GM19452 (cell line): Measurements from ENCODE around the gene TJP1.
"Not testable (repeated sequence)": the region's sequence is repeated elsewhere in the genome, so short reads cannot be mapped to it uniquely, and the experiment has no call there.

Experiments
- ATAC-seq: cut with Tn5 transposase; IDR thresholded peaks from one replicate; pipeline ENCODE4 v1.9.1; 2021; ENCODE audit not compliant: unreplicated experiment

TJP1 gene

DNA sequence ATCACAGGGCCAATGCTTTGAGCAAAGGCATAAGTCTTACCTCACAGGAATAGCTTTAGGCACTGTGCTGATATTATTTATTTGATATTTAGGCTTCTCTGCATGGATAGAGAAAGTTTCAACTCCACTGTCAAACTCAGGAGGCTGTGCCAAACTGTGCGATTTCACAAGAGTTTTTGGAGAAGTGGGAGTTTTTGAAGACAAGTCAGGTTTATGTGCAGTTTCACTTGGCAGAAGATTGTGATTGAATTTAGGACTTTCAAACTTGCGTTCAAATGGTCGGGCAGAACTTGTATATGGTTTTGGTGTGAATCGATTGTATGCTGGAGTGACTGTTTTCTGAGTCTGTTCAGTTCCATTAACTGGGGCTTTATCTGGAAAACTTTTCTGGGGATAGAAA lies 113.7 kb downstream of the TJP1 start:
- no peak for ATAC-seq

- no peak for ATAC-seq
Measured at GRCh38 chr15:29704950-29705597, 117.2 kb downstream of the TJP1 start.

GRCh38 chr15:29701151-29701550 lies 121.1 kb downstream of the TJP1 start:
- no peak for ATAC-seq

- ATAC-seq: no peak
Measured at GRCh38 chr15:29700296-29700695, 122.0 kb downstream of the TJP1 start.

- no peak for ATAC-seq
Measured at GRCh38 chr15:29699791-29700190, 122.5 kb downstream of the TJP1 start.

DNA sequence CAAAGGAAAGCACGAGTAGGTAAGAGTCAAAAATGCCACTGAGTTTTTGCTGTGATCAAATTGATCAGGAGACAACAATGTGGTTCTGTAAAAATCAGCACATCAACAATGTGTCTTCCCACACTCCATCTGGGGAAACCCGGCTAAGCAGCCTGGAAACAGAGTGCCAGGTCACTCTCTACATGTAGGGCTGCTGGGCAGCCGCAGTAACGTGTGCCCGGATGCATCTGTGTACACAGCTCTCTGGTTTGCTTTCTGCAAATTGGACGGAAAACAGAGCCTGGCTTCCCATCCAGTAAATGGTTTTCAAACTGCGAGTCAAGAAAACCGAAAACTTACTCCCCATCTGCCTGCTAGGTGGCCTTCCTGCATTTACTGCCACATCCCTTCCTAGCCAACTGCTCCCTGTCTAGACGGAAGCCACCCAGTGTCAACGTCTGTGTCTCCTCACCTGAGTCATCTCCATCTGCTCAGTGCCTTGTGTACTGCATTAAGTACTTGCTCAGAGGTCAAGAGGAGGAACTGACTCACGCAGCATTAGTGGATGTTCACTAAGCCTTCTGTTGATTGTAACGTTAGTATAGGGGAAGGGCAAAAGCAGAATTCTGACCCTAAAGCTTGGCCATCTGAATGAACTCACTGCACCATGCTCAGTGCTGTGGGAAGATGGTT lies 124.1 kb downstream of the TJP1 start:
- no peak for ATAC-seq

- ATAC-seq: no peak
Measured at GRCh38 chr15:29696950-29697738, 125.1 kb downstream of the TJP1 start.

- ATAC-seq: not testable (repeated sequence)
Measured at GRCh38 chr15:29696506-29696905, 125.8 kb downstream of the TJP1 start.

DNA sequence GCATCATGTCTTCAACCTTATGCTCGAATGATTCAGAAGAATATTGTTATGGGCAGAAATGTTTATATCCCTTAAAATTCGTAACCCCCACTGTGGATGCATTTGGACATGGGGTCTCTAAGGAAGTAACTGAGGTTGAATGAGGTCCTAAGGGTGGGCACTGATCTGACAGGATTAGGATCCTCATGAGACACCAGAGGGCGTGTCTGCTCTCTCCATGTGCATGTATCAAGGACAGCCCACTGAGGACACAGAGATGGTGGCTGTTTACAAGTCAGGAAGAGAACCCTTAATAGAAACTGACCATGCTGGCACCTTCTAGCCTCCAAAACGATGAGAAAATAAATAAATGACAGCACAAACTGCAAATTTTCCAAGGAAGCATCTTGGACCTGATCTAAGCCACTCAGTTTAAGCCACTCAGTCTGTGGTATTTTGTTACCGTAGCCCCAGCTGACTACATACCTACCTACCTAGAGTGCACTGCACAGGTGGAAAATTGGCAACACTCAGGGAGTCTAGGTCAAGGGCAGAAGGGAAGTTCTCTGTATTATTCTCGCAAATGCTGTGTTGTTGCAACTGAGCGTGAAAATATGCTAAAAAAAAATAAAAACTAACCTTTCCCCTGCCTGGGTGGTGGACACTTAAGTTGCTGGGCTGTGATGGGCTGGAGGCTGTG lies 126.6 kb downstream of the TJP1 start:
- no peak for ATAC-seq

- no peak for ATAC-seq
Measured at GRCh38 chr15:29693225-29693624, 129.0 kb downstream of the TJP1 start.

DNA sequence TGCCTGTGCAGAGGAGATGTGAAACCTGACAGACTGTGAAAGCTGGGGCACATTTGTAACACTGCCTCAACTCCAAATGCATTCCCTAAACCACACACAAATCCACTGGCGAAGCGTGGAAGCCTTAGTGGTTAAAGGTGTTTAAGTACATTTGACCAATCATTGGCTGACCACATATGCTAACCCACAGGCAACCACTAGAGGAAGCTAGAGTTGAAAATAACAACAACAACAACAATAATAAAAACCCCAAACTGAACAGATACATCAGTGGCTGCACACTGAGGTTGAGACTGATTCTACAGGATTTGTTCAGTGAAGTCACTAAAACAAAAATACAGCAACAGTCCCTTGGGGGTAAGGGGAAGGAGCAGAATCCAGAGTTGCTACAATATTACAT lies 129.7 kb downstream of the TJP1 start:
- no peak for ATAC-seq

DNA sequence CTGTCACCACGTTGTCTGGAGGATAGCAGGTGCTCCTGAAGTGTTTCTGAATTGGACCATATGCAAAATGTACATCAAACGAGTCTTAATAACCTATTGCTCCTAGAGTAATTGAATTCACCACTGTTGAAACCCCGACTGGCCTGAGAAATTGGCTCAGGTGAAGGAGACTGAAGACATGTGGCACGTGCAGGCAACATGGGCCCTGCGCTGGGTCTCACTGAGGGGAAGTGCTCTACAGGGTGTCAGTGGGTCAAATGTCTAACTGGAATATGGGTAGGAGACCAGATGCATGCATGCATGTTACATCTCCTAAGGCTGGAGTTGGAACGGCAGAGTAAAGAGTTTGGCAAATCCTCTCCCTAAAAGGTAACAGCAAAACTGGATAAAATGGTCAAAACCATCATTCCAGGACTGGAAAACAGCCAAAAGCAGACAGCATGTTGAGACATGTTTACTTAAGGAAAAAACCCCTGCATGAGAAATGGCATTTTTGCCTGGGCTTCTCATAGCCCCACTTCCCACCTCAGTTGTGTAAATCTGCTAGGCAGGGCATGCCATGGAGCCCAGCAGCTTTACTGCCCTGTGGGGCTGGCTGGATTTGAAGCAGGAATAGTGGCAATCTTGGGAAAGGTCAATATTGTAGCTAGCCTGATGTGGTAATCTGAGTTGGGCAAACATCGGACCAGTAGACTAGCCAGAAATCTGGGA lies 131.3 kb downstream of the TJP1 start:
- no peak for ATAC-seq

DNA sequence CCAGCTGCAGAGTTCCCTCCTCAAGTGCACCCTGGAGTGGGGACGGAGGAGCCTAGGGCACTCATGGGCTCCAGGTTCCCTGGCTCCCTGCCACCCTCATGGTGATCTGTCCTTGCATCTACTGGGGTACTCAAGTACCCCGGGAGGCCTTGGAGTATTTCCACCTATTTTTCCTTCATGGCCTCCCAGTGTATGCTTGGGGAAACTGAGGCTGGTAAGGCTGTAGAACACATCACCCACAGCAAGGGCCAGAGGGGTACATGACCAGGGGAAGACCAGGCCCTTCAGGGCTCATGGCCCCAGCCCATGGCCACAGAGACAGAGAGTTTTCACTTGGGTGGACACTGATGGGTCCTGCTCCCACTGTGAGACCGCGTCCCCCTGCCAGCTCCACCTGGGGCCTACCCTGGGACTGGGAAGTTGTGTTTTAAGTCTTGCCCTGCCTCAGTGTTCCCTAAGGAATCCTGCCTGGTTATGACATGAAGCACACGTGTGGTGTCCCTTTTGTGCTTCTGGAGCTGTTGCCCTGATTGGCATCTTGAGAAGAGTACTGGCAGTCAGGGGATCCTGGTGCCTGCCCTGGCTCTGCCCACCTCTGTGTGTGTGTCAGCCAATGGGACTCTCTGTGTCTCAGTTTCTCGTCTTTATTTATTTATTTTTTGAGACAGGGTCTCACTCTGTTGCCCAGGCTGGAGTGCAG lies 132.8 kb downstream of the TJP1 start:
- ATAC-seq: no peak

GRCh38 chr15:29688506-29689286 lies 133.6 kb downstream of the TJP1 start:
- no peak for ATAC-seq

- ATAC-seq: no peak
Measured at GRCh38 chr15:29687939-29688505, 134.2 kb downstream of the TJP1 start.

DNA sequence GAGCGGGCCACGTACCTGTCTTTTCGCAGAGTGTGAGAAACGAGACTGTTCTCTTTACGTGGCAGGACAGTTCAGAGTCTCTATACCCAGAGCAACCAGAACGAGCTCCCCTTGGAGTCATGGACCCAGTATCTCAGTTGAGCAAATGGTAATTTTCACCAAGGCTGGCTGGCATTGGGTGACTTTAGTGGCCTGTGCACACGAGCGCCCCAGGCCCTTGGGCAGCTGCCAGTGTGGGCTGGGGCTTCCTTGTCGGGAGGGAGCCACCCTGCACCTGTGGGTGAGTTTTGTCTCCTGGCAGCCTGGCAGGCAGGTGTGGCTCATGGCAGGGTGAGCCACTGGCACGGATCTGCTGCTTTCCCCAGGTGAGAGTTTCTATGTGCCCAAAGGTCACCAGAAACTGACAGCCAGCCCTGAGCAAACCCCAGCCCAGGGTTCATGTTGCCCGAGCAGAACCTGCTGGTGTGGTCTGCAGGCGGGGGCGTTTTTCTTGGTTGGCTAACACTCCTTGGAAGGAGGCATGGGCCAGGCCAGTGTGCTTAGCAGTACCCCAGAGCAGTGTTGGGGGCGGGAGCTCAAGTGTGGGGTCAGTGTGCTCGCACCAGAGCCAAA lies 135.0 kb downstream of the TJP1 start:
- no peak for ATAC-seq

DNA sequence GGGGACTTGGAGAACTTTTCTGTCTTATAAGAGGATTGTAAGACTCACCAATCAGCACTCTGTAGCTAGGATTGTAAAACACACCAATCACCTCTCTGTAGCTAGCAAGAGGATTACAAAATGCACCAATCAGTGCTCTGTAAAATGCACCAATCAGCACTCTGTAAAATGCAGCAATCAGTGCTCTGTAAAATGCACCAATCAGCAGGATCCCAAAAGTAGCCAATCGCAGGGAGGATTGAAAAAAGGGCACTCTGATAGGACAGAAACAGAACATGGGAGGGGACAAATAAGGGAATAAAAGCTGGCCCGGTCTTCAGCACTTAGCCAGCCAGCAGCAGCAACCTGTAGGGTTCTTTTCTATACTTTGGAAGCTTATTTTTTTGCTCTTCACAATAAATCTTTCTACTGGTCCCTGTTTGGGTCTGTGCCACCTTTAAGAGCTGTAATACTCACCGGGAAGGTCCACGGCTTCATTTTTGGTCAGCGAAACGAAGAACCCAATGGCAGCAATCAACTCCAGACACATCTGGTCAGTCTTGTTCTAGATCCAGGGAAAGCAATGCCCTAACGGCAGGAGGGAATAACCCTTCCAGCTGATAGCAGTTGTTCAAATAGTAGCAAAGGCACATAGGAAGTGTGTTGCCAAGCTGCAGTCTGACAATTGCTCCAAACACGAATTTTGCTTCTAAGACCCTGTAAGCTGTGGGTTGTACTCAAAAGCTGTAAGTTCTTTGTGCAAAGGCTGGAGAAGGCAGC lies 135.6 kb downstream of the TJP1 start:
- ATAC-seq: no peak

DNA sequence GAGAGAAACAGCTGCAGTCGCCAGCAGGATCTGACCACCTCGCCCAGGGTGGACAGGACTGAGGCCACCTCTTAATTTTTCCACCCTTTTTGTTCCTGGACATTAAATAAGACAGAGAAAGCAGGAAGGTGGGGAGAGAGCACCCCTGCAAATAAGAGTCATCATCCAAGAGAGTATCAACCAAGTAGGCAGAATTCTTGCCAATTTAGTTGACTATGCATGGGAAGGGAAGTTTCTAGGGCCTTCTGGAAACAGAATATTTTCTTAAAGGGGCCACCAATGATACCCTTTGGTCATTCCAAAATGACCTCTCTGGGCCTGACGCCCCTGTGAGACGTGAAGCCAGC lies 136.2 kb downstream of the TJP1 start:
- no peak for ATAC-seq
